ENCODE results near the gene TREML4. TPM values are rescaled to one million over a fixed set of nuclear protein-coding genes. Genes with fewer than 3 reads are reported as not detected.

The TREML4 gene
- total and polyA plus RNA-seq, 2 of the 8 experiments (the other 6 are each of a cell fraction or from before 2014, with no cell fraction given) = not detected

- TF ChIP-seq CREB1 (IDR thresholded peaks at IDR 0.05) (no peak), JUND (IDR thresholded peaks at IDR 0.05; ENCODE audit: low read length) (no peak), EZH2 (IDR thresholded peaks at IDR 0.05; ENCODE audit: low read depth, low read length, severe bottlenecking) (no peak), CBX8 (IDR thresholded peaks at IDR 0.05; ENCODE audit: borderline replicate concordance, low read depth, low read length) (no peak), SRF (IDR thresholded peaks at IDR 0.05; ENCODE audit: low read depth, low read length) (no peak)
- TF ChIP-seq, protein P1, sequence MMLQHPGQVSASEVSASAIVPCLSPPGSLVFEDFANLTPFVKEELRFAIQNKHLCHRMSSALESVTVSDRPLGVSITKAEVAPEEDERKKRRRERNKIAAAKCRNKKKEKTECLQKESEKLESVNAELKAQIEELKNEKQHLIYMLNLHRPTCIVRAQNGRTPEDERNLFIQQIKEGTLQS (IDR thresholded peaks at IDR 0.05; ENCODE audit: insufficient read depth, low read depth, low read length) = no peak
These were observed 8.1 kb downstream of the TREML4 start (continued) for GRCh38 chr6:41236276-41236675.
